ENCODE results near the gene ATP9A.

DNA sequence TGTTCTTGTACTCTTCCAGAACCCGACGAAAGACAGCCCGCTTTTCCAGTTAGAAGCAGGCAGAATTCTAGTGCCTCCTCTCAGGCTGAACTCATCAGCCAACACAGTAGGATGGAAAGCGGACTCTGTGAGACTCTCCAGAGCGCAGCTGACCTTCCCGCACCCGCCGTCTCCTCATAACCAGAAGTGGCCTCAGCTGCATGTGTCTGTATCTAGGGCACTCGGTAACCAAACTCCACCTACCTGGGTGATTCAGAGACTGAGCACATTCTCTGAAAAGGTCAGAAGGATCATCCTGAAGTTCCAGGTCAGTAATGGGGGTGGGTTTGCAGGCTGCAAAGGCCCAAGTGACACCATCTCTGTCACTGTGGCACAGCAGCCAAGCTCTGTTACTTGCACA is 158.9 kb downstream of the ATP9A start:
- TF ChIP-seq, protein P1, sequence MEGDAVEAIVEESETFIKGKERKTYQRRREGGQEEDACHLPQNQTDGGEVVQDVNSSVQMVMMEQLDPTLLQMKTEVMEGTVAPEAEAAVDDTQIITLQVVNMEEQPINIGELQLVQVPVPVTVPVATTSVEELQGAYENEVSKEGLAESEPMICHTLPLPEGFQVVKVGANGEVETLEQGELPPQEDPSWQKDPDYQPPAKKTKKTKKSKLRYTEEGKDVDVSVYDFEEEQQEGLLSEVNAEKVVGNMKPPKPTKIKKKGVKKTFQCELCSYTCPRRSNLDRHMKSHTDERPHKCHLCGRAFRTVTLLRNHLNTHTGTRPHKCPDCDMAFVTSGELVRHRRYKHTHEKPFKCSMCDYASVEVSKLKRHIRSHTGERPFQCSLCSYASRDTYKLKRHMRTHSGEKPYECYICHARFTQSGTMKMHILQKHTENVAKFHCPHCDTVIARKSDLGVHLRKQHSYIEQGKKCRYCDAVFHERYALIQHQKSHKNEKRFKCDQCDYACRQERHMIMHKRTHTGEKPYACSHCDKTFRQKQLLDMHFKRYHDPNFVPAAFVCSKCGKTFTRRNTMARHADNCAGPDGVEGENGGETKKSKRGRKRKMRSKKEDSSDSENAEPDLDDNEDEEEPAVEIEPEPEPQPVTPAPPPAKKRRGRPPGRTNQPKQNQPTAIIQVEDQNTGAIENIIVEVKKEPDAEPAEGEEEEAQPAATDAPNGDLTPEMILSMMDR (IDR thresholded peaks at IDR 0.05; ENCODE audit: low read depth, low read length, poor library complexity, severe bottlenecking): no peak
- no peak for TF ChIP-seq EZH2phosphoT487 (IDR thresholded peaks at IDR 0.05; ENCODE audit: borderline replicate concordance, low read length)

Data from DOHH2 (cell line).